Dendritic cell treated with granulocyte-macrophage colony-stimulating factor and Interleukin-4, amounts not matched to agents 40 ng/mL and 50 ng/mL, for 4 days (primary cell): ENCODE results near the gene PRDM10.

Source experiments
- H3K27ac Mint-ChIP-seq: one replicate; pipeline ENCODE4 v1.8.0; 2022; ENCODE audit warnings: mild to moderate bottlenecking, mixed read lengths
- H3K27me3 Mint-ChIP-seq: one replicate; pipeline ENCODE4 v1.8.0; 2022; ENCODE audit warnings: mild to moderate bottlenecking, mixed read lengths
- H3K36me3 Mint-ChIP-seq: one replicate; pipeline ENCODE4 v1.8.0; 2022; ENCODE audit warnings: low read depth, mixed read lengths
- H3K4me1 Mint-ChIP-seq: one replicate; pipeline ENCODE4 v1.8.0; 2022; ENCODE audit warnings: low read depth, mixed read lengths
- H3K4me3 Mint-ChIP-seq: one replicate; pipeline ENCODE4 v1.8.0; 2022; ENCODE audit warnings: mild to moderate bottlenecking, moderate library complexity, mixed read lengths
- H3K9me3 Mint-ChIP-seq: one replicate; pipeline ENCODE4 v1.8.0; 2022; ENCODE audit warnings: mixed read lengths
- intact Hi-C: fragments of 100-400 bp; cut with micrococcal nuclease; formaldehyde crosslinking; loops from one replicate; pipeline ENCODE4 v1.15.0; 2022

The PRDM10 gene

GRCh38 chr11:129937592-129938238 is 64.9 kb downstream of the PRDM10 start:
- intact Hi-C loops, result loop anchor here (10.0 kb wide), 1 partner anchor 47 kb away; no protein-coding TSS in a partner anchor
- no peaks in the 10 kb centered on the region for H3K4me1 Mint-ChIP-seq
- no peak overlapping the region for H3K4me3 Mint-ChIP-seq
- no peak overlapping the region for H3K27ac Mint-ChIP-seq
- no peaks in the 10 kb centered on the region for H3K27me3 Mint-ChIP-seq
- peaks cover 56% of the 10 kb centered on the region for H3K36me3 Mint-ChIP-seq
- H3K9me3 Mint-ChIP-seq, result no peaks in the 10 kb centered on the region

- peaks cover 5% of the 10 kb centered on the region for H3K4me1 Mint-ChIP-seq
- no peak overlapping the region for H3K4me3 Mint-ChIP-seq
- peaks cover 54% of the 10 kb centered on the region for H3K36me3 Mint-ChIP-seq
- intact Hi-C loops, result loop anchor here (10.0 kb wide), 1 partner anchor 49 kb away; no protein-coding TSS in a partner anchor
- no peaks in the 10 kb centered on the region for H3K27me3 Mint-ChIP-seq
- no peaks in the 10 kb centered on the region for H3K9me3 Mint-ChIP-seq
- no peak overlapping the region for H3K27ac Mint-ChIP-seq
These were observed 66.9 kb downstream of the PRDM10 start for GRCh38 chr11:129935723-129936122.

- H3K36me3 Mint-ChIP-seq, result peaks cover 50% of the 10 kb centered on the region
- peaks cover 23% of the 10 kb centered on the region for H3K4me1 Mint-ChIP-seq
- no peaks in the 10 kb centered on the region for H3K9me3 Mint-ChIP-seq
- intact Hi-C loops, result loop anchor here (10.0 kb wide), 1 partner anchor 51 kb away; no protein-coding TSS in a partner anchor
- no peaks in the 10 kb centered on the region for H3K27me3 Mint-ChIP-seq
- no peak overlapping the region for H3K4me3 Mint-ChIP-seq
- H3K27ac Mint-ChIP-seq, result no peak overlapping the region
These were observed 68.7 kb downstream of the PRDM10 start for GRCh38 chr11:129933891-129934290.

GRCh38 chr11:129933262-129933661 is 69.4 kb downstream of the PRDM10 start:
- Mint-ChIP-seq H3K27me3 (no peaks in the 10 kb centered on the region), H3K9me3 (no peaks in the 10 kb centered on the region), H3K36me3 (peaks cover 44% of the 10 kb centered on the region), H3K4me1 (peaks cover 27% of the 10 kb centered on the region), H3K27ac (no peak overlapping the region), H3K4me3 (no peak overlapping the region)
- intact Hi-C loops, result loop anchor here (10.0 kb wide), 1 partner anchor 52 kb away; no protein-coding TSS in a partner anchor

GRCh38 chr11:129932381-129933067 is 70.1 kb downstream of the PRDM10 start:
- H3K4me3 Mint-ChIP-seq, result no peak overlapping the region
- intact Hi-C loops, result loop anchor here (10.0 kb wide), 1 partner anchor 52 kb away; no protein-coding TSS in a partner anchor
- H3K27me3 Mint-ChIP-seq, result no peaks in the 10 kb centered on the region
- H3K4me1 Mint-ChIP-seq, result peaks cover 27% of the 10 kb centered on the region
- no peak overlapping the region for H3K27ac Mint-ChIP-seq
- H3K36me3 Mint-ChIP-seq, result peaks cover 41% of the 10 kb centered on the region
- no peaks in the 10 kb centered on the region for H3K9me3 Mint-ChIP-seq

GRCh38 chr11:129930743-129931142 is 71.9 kb downstream of the PRDM10 start:
- no peak overlapping the region for H3K27ac Mint-ChIP-seq
- H3K9me3 Mint-ChIP-seq, result no peaks in the 10 kb centered on the region
- intact Hi-C loops, result loop anchor here (10.0 kb wide), 1 partner anchor 54 kb away; no protein-coding TSS in a partner anchor
- H3K27me3 Mint-ChIP-seq, result no peaks in the 10 kb centered on the region
- peaks cover 27% of the 10 kb centered on the region for H3K4me1 Mint-ChIP-seq
- no peak overlapping the region for H3K4me3 Mint-ChIP-seq
- H3K36me3 Mint-ChIP-seq, result peaks cover 42% of the 10 kb centered on the region

- no peaks in the 10 kb centered on the region for H3K9me3 Mint-ChIP-seq
- intact Hi-C loops, result loop anchor here (10.0 kb wide), 1 partner anchor 55 kb away; no protein-coding TSS in a partner anchor
- H3K4me1 Mint-ChIP-seq, result peaks cover 27% of the 10 kb centered on the region
- no peaks in the 10 kb centered on the region for H3K27me3 Mint-ChIP-seq
- H3K36me3 Mint-ChIP-seq, result peaks cover 45% of the 10 kb centered on the region
- H3K27ac Mint-ChIP-seq, result no peak overlapping the region
- no peak overlapping the region for H3K4me3 Mint-ChIP-seq
These were observed 72.3 kb downstream of the PRDM10 start for GRCh38 chr11:129930296-129930695.

GRCh38 chr11:129929721-129930120 is 72.9 kb downstream of the PRDM10 start:
- Mint-ChIP-seq H3K27ac (no peak overlapping the region), H3K4me3 (no peak overlapping the region), H3K9me3 (no peaks in the 10 kb centered on the region), H3K4me1 (peaks cover 27% of the 10 kb centered on the region), H3K36me3 (peaks cover 45% of the 10 kb centered on the region), H3K27me3 (no peaks in the 10 kb centered on the region)
- intact Hi-C loops, result loop anchor here (10.0 kb wide), 2 partner anchors 55 to 145 kb away; no protein-coding TSS in a partner anchor

- intact Hi-C loops, result loop anchor here (10.0 kb wide), 1 partner anchor 144 kb away; no protein-coding TSS in a partner anchor
- no peaks in the 10 kb centered on the region for H3K27me3 Mint-ChIP-seq
- H3K4me1 Mint-ChIP-seq, result peaks cover 27% of the 10 kb centered on the region
- H3K9me3 Mint-ChIP-seq, result no peaks in the 10 kb centered on the region
- peaks cover 44% of the 10 kb centered on the region for H3K36me3 Mint-ChIP-seq
- H3K27ac Mint-ChIP-seq, result no peak overlapping the region
- no peak overlapping the region for H3K4me3 Mint-ChIP-seq
These were observed 73.5 kb downstream of the PRDM10 start for GRCh38 chr11:129928923-129929692.

GRCh38 chr11:129922674-129923073 is 80.0 kb downstream of the PRDM10 start:
- intact Hi-C loops, result loop anchor here (1.0 to 10.0 kb wide), 3 partner anchors 80 to 210 kb away; partner anchors contain the start of gene PRDM10
- Mint-ChIP-seq H3K27me3 (no peaks in the 10 kb centered on the region), H3K36me3 (peaks cover 52% of the 10 kb centered on the region), H3K4me1 (peaks cover 18% of the 10 kb centered on the region), H3K27ac (no peak overlapping the region), H3K4me3 (no peak overlapping the region), H3K9me3 (no peaks in the 10 kb centered on the region)

GRCh38 chr11:129918361-129918760 is 84.3 kb downstream of the PRDM10 start:
- Mint-ChIP-seq H3K27me3 (no peaks in the 10 kb centered on the region), H3K36me3 (peaks cover 69% of the 10 kb centered on the region), H3K4me1 (peaks cover 15% of the 10 kb centered on the region), H3K27ac (no peak overlapping the region), H3K4me3 (no peak overlapping the region), H3K9me3 (no peaks in the 10 kb centered on the region)
- intact Hi-C loops, result no loop called here

- no peak overlapping the region for H3K4me3 Mint-ChIP-seq
- H3K9me3 Mint-ChIP-seq, result no peaks in the 10 kb centered on the region
- peaks cover 13% of the 10 kb centered on the region for H3K4me1 Mint-ChIP-seq
- peaks cover 77% of the 10 kb centered on the region for H3K36me3 Mint-ChIP-seq
- intact Hi-C loops, result no loop called here
- H3K27me3 Mint-ChIP-seq, result no peaks in the 10 kb centered on the region
- H3K27ac Mint-ChIP-seq, result no peak overlapping the region
These were observed 85.4 kb downstream of the PRDM10 start for GRCh38 chr11:129917231-129917630.

- no peaks in the 10 kb centered on the region for H3K9me3 Mint-ChIP-seq
- H3K27me3 Mint-ChIP-seq, result no peaks in the 10 kb centered on the region
- intact Hi-C loops, result no loop called here
- peaks cover 6% of the 10 kb centered on the region for H3K4me1 Mint-ChIP-seq
- H3K36me3 Mint-ChIP-seq, result peaks cover 91% of the 10 kb centered on the region
- no peak overlapping the region for H3K4me3 Mint-ChIP-seq
- H3K27ac Mint-ChIP-seq, result no peak overlapping the region
These were observed 91.3 kb downstream of the PRDM10 start for GRCh38 chr11:129911298-129911697.
